ENCODE data around the gene PTPRN2.

Gene PTPRN2

DNA sequence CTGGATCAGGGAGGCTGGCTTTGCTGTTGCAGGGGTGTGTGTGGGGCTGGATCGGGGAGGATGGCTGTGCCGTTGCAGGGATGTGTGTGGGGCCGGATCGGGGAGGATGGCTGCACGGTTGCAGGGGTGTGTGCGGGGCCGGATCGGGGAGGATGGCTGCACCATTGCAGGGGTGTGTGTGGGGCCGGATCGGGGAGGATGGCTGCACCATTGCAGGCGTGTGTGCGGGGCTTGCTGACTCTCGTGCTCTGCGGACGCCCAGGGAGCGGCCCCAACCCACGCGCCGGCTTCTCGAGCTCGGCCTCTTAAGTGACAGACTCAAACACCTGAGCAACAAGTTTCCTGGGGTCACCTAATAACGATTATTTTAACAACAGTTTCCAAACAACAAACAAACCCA is 732.6 kb downstream of the PTPRN2 start:
- no peak for FAIRE-seq
- TF ChIP-seq, protein P1, sequence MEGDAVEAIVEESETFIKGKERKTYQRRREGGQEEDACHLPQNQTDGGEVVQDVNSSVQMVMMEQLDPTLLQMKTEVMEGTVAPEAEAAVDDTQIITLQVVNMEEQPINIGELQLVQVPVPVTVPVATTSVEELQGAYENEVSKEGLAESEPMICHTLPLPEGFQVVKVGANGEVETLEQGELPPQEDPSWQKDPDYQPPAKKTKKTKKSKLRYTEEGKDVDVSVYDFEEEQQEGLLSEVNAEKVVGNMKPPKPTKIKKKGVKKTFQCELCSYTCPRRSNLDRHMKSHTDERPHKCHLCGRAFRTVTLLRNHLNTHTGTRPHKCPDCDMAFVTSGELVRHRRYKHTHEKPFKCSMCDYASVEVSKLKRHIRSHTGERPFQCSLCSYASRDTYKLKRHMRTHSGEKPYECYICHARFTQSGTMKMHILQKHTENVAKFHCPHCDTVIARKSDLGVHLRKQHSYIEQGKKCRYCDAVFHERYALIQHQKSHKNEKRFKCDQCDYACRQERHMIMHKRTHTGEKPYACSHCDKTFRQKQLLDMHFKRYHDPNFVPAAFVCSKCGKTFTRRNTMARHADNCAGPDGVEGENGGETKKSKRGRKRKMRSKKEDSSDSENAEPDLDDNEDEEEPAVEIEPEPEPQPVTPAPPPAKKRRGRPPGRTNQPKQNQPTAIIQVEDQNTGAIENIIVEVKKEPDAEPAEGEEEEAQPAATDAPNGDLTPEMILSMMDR (IDR thresholded peaks at IDR 0.05; ENCODE audit: insufficient read depth, missing control alignments): no peak

DNA sequence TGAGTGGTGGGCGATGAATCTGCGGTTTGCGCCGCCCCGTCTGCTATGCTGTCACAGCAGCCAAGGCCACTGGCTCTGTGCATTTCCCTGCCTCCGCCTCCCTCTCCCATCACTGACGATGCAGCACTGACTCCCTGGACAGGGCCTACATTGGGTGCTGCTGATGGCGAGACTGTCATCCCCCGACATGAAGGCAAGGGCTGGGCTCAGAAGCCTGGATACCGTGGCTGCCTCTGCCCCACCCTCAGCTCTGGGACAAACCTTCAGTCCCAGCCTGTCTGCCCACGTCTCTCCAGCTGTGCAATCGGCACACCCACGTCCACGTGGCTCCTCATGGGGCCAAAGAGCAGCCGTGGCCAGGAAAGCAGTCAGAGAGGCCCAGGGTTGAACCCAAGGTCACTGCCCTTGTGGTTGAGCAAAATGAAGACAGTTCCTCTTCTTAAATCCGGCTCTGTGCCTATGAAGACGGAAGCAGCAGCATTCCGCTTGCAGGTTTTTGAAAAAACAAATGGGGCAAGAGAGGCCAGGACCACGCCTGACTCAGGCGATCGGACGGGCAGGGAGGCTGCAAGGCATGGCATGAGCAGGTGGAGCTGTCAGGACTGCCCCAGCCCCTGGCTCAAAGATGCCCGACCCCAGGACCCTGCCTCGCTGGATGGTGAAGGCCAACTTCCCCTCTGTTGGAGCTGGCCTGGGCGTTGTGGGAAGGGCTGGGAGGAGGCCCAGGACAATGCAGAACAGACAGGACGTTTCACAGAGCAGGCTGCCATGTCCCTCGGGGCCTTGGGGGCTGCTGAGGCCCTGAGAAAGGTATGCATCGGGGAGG is 733.3 kb downstream of the PTPRN2 start:
- FAIRE-seq: no peak
- TF ChIP-seq, protein P1 (IDR thresholded peaks at IDR 0.05; ENCODE audit: insufficient read depth, missing control alignments): no peak
- no peak for DNase-seq (ENCODE audit: insufficient read length, low spot score)

More for the DNA sequence above, 732.6 kb downstream of the PTPRN2 start:
- no peak for DNase-seq (ENCODE audit: insufficient read length, low spot score)

DNA sequence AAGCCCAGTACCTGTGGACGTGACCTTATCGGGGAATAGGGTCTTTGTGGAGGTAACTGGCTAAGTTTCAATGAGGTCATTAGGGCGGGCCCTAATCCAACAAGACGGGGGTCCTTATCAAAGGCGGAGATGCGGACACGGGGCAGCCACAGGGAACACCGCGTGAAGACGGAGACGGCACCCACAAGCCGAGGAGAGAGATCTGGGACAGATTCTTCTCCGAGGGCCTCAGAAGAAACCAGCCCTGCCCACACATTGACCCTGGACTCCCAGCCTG is 733.9 kb downstream of the PTPRN2 start:
- TF ChIP-seq, protein P1 (IDR thresholded peaks at IDR 0.05; ENCODE audit: insufficient read depth, missing control alignments): no peak
- DNase-seq (ENCODE audit: insufficient read length, low spot score) (no peak), FAIRE-seq (no peak)

DNA sequence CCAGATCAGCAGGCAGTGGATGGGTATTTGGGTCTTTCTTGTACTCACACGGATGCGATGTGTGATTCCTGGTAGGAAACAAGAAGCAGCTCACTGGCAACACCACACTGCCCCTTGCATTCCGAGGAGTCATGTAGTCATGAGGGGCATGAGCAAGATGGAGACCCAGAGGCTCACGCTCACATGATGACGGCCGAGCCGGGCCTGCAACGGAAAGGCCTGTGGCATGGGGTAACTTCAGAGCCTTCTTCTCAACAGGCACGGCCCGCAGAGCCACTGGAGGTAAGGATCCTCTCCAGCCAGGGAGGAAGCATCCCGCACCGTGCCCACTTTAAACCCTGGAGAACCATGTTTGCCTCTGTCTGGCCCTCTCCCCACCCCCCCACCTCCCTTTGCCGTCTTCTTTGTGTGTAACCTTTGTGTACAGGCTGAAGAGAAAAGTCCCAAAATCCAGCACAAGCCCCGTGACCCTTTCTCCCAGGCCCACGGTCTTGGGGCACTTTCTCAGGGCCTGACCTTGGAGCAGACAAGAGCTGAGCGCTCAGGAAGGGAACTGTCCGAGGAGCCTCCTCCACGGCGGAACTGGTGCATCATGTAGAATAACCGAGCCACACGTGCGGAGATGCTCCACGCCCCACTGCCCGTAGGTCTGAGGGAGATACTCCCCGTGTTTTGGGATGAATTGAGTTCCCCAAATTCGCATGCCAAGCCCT is 734.4 kb downstream of the PTPRN2 start:
- TF ChIP-seq, protein P1 (IDR thresholded peaks at IDR 0.05; ENCODE audit: insufficient read depth, missing control alignments): no peak
- no peak for DNase-seq (ENCODE audit: insufficient read length, low spot score)
- no peak for FAIRE-seq

DNA sequence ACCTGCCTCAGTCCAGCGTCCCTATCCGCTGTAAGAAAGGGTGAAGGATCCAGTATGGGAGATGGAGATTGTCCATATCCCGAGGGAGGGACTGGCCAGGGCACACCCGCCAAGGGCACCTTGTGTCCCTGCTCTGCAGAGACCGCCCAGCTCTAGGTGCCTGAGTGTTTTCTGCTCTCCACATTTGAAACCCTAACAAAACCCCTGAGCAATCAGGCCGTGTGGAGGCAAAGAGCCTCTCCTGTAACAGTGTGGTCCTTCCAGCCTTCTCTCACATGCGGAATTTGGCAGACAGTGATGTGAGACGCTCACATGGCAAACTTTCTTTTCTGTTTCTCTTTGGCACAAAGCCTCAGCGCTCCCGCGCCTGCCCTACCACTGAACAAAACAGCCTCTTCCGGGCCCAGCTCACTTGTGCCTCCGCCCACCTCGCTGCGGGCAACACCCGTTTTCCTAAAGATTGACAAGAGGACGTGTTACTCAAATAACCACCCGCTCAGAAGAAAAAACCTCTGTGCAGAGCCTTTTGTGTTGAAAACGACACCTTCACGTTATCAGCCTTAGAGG is 736.0 kb downstream of the PTPRN2 start:
- DNase-seq (ENCODE audit: insufficient read length, low spot score) (no peak), FAIRE-seq (no peak)
- TF ChIP-seq, protein P1 (IDR thresholded peaks at IDR 0.05; ENCODE audit: insufficient read depth, missing control alignments): no peak

DNA sequence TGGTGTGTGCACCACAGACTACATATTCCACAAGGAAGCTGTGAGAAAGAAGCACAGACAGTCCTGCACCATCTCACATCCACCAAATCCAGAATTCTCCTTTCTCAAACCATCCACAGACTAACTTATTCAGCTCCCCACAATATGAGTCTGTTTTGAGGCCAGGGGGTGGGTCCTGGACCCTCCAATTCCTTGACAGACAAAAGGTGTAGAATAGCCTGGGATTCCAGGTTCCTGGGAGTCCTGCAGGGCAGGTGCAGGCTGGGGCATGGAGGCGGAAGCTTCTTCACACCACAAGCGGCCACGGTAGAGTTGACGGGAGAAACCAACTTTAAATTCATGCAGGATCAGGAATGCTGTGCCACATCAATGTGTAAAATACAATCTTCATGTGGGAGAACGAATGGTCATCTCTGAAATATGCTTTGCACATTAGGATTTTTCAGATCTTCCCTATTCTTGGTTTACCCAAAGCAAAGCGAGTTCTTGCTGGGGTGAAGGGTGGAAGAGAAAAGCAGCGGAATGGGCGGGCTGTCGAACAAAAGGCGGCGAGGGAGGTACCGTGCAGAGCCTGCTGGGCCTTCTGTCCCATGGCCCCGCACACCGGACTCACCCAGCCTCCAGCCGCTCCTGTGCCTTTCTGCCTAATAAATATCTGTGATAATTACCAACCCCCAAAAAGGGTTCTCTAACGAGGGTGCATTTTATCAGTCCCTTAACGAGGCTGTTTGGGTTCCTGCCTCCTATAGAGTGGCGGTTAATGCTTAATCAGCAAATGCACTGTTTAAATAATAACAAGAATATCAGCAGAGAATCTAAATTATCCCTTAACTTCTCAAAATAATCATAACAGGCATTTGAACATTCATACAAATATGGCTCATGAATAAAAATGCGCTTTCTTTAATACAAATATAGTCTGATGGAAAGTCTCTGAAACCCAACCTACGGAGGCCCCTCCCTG is 736.9 kb downstream of the PTPRN2 start:
- FAIRE-seq (no peak), DNase-seq (ENCODE audit: insufficient read length, low spot score) (no peak)
- TF ChIP-seq, protein P1 (IDR thresholded peaks at IDR 0.05; ENCODE audit: insufficient read depth, missing control alignments): no peak
